ENCODE results near the gene PTPRD.
A peak's percentile ranks its signal among the peaks of the same experiment; 100 is the strongest.

Gene PTPRD

GRCh38 chr9:9855177-9856078 is 757.4 kb downstream of the PTPRD start:
- DNase-seq: peak; percentile 86

DNA sequence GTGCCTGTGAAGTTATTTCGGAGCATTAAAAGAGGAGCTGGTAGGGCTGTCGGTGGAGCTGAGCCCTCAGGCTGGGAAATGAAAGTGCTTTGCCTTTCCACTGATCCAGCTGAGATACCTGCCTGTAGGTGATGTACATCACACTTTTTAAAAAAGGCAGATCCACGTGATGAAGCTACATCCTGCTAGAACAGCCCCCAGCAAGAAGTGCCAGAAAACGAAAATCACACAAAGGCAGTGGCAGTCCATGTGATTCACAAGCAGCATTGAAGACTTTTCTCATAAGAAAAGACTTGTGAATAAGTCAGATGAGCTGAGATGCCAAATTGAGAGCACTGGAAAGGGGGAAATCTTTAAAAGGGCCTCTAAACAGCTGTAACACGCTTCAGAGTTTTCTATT is 765.1 kb downstream of the PTPRD start:
- DNase-seq: no peak

GRCh38 chr9:9846557-9846956 is 766.2 kb downstream of the PTPRD start:
- no peak for DNase-seq

- DNase-seq: no peak
Observed at GRCh38 chr9:9820436-9820835, 792.4 kb downstream of the PTPRD start.

DNA sequence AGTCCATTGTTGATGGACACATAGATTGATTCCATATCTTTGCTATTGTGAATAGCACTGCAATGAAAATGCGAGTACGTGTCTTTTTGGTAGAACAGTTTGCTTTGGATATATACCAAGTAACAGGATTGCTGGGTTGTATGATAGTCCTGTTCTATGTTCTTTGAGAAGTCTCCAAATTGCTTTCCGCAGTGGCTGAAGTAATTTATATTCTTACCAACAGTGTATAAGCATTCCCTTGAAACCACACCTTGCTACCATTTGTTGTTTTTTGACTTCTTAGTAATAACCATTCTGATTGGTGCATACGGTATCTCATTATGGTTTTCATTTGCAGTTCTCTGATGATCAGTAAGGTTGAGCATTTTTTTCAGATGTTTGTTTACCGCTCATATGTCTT is 792.9 kb downstream of the PTPRD start:
- no peak for DNase-seq

GRCh38 chr9:9817176-9817575 is 795.6 kb downstream of the PTPRD start:
- DNase-seq: no peak

DNA sequence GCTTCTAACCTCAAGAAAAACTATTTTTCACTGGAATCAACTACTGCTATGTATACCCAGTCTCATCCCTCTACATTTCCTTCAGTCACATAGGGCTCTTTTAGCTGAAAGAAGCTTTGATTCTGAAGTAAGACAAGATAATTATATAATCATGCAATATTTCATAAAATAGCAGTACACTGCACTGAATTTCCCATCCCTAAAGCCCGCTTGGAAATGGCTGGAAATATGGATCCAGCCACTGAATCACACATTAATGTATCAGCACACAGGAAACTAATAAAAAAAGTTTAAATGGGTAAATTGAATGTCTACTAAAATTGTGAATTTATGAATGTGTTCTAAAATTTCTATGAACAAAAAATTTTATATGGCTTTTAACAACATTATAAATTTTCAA is 808.7 kb downstream of the PTPRD start:
- DNase-seq: no peak

GRCh38 chr9:9799287-9799686 is 813.5 kb downstream of the PTPRD start:
- no peak for DNase-seq

DNA sequence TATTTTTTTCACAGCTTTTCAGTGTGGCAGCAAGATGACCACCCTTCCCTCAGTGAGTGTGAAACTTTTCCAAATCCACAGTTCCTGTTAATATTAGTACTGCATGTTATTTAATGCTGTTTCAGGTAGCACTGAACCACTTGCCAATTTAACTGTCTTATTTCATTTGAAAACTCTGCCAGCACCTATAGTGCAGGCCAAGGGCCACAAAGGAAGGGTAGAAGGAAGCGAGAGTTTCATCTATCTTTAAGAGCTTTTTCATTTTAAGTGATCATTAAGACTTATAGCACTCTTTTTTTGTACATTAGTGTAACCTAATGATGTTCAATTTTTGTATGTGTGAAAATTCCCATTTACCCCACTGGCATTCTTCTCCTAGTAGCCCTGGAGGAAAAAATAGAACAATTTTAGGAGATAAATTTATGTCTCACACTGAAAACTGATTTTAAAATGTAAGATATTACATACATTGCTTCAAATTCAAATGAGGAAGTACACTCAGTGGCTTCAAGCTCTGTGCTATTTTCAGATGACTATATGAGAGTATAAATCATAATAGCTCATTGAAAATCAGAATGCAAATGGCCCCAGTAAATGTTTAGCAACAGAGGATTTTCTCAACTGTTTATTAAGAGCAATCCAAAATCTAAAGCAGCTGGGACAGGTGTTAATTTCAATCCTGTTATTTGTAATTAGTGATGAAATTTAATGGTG is 820.5 kb downstream of the PTPRD start:
- no peak for DNase-seq

GRCh38 chr9:9791611-9792010 is 821.2 kb downstream of the PTPRD start:
- DNase-seq: peak; percentile 48

GRCh38 chr9:9790216-9790872 is 822.5 kb downstream of the PTPRD start:
- peak; percentile 89 for DNase-seq

DNA sequence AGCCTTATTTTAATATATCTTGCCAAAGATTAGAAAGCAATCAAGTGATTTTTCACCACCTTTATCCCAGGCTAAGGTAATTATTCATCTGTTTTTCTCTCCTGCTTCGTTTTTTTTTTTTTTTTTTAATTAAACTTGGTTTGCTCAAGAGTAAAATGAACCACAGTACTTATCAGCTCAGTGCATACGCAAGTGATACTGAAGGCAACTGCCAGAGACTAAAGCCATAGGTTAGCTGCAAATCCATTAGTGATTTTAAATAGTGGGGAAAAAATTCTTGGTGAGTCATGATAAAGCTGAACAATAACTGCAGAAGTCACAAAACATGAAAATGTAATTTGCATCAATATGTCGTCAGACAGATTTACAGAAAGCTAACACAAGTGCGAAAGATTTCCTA is 829.1 kb downstream of the PTPRD start:
- DNase-seq: no peak

DNA sequence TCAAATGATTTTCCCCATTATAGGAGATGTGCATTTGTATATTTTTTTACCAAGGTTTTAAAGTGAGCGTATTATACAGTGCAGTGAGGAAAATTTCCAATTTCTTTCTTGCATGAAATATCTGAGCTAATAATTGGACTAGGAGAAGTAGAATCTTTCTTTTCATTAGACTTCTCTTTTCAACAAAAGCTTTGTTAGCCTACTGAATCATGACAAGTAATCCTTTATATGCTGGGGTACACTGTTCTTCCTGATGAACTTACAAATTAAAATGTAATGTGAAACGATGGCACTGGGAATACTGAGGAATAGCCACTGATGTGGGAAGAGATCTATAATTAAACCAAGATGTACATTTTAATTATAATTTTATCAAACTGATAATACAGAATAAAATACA is 829.6 kb downstream of the PTPRD start:
- DNase-seq: no peak

GRCh38 chr9:9778293-9778692 is 834.5 kb downstream of the PTPRD start:
- DNase-seq: no peak

GRCh38 chr9:9774471-9774870 is 838.3 kb downstream of the PTPRD start:
- no peak for DNase-seq

DNA sequence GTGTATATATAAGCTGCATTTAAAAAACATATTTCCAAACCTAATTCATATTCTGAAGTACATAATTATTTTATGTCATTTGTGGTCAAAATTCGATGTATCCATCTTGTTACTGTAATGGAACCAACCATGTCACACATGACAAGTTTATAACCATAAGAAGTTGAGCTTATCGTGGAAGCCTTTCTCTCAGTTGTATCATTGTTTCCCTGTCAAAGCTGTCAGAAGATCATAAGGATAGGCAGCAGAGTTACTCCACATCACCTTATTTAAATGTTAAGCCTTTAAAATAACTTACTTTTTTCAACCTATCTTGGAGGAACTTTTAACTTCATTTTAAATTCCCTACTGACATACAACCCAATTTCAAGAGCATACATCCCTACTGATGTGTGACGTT is 841.5 kb downstream of the PTPRD start:
- no peak for DNase-seq

DNA sequence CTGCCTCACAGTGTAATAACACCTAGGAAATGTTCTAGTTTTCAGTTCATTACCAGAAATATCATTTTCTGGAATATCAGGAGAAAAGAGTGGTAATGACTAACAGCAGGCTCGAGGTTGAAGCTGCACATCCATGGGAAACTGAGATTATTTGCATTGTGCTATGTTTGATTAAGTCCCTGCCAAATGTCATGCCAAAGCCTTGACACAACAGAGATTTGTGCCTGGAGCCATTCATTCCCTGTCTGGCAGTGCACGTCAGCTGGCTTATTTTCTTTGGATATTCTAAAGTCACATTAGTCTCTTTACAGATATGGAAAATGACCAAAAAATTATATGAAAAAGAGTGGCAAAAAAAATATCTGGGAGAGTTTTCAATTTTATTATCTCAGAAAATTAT is 848.0 kb downstream of the PTPRD start:
- DNase-seq: no peak

GRCh38 chr9:9754186-9754585 is 858.6 kb downstream of the PTPRD start:
- no peak for DNase-seq

- DNase-seq: peak; percentile 52
Observed at GRCh38 chr9:9753266-9753665, 859.5 kb downstream of the PTPRD start.

DNA sequence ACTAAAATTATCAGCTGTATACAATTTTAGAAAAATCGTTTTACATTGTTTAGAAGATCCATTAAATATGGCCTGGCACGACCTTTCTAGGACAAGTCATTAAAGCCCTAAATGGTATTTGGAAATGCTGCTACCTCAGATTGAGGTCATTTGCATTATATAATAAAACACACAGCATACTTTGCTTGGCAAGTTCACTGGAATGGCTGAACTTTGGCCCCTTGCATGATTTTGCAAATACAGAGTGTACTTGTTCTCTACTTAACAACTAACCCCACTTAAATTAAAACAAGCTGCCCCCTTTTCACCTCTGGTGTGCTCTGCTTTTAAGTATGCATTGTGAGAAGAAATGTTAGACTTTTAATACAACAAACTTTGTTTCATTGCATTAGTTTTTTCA is 860.1 kb downstream of the PTPRD start:
- peak; percentile 12 for DNase-seq

GRCh38 chr9:9751996-9752395 is 860.8 kb downstream of the PTPRD start:
- DNase-seq: no peak

DNA sequence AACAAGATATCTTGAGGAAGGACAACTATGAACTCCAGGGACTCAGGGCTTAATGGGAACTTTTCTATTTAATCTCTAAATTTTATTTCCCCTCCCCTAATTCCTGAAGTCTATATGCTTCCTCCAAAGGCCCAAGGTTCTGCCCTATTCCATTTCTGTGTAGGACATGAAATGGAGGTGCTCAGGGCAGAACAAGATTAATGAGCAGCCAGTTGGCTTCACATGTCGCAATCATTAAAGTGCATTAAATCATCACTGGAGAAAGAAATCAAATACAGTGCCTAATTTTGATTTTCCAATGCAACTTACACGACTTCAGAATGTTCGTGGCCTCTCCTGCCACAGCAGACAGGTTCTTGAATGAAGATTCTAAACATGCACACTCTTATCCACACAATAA is 862.1 kb downstream of the PTPRD start:
- DNase-seq: no peak

GRCh38 chr9:9749591-9749990 is 863.2 kb downstream of the PTPRD start:
- no peak for DNase-seq

GRCh38 chr9:9747787-9748186 is 865.0 kb downstream of the PTPRD start:
- no peak for DNase-seq
